Measurements from ENCODE around the gene FGFBP3.

- no peak for TF ChIP-seq CTCF (IDR thresholded peaks at IDR 0.05)
- no peak for TF ChIP-seq POLR2A (IDR thresholded peaks at IDR 0.05; ENCODE audit: low read depth)
- no peak for TF ChIP-seq POLR2AphosphoS5 (IDR thresholded peaks at IDR 0.05)
- no peak for TF ChIP-seq EP300 (IDR thresholded peaks at IDR 0.05)
Observed at GRCh38 chr10:91932737-91933136, 23.5 kb upstream of the FGFBP3 start.

Data from esophagus muscularis mucosa (tissue), 4 donors.